SIG-M5 (cell line): ENCODE data around the gene SPNS3.

ENCODE experiments used
- DNase-seq: peaks from one replicate; lab custom pipeline; 2025; lab: John Stamatoyannopoulos, UW

SPNS3 gene

DNA sequence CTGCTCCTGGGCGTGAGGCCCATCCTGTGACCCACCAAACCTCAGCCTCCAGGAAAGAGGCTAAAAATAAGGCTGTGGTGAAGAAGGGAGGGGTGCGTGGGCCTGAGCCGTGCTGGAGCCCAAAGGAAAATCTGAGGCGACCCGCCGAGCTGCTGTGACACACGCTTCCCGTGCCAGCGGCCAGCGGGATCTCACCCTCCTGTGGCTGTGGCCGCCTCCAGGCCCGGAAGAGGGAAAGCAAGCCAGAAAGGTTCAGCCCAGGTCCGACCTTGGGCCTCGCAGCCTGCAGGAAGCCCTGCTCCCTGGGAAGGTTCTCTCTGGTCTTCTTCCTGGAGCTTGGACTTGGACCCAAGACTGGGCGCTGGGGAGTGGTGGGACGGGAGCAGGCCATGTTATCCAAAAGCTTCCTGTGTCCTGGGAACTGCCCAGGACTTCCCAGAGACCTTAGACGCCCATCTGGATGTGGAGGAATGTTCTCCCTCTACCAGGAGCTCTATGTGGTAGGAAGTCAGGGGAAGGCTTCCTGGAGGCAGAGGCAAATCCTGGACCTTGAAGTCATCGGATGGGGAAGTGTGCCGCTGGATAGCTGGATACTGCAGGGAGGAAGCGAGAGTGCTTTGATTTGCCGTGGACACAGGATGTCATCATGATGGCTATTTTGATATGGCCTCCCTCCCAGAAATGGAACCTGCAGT is 76.3 kb downstream of the SPNS3 start:
- no peak for DNase-seq

DNA sequence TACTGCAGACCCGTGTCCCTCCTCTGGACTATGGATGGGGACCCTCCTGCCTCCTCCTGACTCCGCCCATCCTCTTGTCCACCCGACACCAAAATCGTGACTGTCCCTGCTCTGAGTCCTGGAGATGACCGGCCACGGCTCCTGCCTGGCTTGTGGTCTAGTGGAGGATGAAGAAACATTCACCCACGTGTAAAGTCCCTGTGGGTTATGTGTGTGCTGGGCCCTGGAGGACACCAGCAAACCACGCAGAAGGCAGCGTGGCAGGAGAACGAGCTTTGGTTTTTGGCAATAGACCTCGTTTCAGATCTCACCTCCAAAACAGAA is 76.8 kb downstream of the SPNS3 start:
- no peak for DNase-seq

DNA sequence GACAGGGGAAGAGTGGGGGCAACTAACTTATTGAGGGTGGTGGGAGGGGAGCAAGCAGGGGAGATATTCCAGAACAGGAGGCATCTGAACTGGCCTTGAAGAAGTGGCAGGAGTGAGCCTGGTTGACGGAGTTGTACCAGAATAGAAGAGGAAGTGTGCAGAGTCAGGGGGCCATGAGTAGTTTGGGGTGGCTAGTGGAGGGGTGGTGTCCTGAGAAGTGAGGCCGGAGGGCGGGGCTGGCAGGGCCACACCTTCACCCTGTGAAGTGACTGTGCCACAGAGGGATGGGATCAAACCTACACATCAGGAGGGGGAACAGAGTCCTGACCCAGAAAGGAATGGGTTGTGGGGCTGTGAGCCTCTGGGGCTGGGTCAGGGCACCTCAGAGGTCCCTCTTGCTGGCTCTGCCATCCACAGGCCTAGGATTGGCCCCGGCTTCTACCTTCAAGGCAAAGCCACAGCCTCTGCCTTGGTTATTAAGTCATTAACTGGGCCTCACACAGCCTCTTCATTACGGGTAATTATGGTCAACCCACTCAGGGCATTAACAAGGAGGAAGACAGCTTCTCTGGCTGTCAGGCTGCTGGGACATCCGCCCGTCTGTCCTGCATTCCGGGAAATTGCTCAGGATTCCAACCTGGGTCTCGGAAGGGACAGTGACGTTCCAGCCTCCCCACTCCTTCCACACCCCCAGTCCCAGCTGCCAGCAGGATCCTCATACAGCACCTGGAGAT is 77.6 kb downstream of the SPNS3 start:
- DNase-seq: no peak

DNA sequence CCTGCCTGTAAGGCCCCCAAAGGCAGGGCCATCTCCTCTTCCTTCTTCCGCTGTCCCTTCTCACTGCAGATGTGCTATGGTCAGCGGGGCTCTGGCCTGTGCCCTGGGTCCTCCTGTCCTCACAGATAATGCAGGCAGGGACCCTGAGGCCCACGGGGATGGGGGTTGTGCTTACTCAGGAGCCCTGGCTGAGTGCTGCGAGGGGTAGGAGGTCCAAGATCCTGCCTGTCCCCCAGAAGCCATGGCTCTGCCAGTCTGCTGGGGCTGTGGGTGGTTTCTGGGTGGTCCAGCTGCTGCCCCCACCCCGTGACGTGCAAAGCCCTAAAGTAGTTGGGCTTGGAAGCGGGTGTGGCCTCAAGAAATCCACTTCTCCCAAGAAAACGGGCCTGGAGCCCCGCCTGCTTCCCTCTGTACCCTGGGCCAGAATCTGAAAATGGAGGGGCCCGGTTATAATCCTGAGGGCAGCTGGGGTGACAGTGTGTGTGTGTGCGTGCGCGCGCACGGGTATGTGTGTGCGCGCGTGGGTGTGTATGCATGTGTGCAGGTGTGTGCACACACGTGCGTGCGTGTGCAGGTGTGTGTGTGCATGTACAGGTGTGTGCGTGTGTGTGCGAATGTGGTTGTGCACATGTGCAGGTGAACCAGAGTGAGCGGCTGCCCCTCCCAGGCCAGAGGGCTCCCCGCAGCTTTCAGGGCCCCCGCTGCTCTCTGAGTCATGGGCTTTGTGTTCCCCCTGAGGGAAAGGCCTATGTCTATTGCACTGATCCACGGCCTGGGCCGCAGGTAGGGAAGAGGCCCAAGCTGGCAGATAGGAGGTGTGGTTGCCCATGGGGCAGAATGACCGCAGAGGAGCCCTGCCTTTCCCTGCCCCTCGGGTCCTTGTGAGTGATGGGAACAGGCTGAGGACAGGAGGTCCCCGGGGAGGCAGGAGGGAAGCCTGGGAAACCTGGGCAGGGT is 78.7 kb downstream of the SPNS3 start:
- no peak for DNase-seq

DNA sequence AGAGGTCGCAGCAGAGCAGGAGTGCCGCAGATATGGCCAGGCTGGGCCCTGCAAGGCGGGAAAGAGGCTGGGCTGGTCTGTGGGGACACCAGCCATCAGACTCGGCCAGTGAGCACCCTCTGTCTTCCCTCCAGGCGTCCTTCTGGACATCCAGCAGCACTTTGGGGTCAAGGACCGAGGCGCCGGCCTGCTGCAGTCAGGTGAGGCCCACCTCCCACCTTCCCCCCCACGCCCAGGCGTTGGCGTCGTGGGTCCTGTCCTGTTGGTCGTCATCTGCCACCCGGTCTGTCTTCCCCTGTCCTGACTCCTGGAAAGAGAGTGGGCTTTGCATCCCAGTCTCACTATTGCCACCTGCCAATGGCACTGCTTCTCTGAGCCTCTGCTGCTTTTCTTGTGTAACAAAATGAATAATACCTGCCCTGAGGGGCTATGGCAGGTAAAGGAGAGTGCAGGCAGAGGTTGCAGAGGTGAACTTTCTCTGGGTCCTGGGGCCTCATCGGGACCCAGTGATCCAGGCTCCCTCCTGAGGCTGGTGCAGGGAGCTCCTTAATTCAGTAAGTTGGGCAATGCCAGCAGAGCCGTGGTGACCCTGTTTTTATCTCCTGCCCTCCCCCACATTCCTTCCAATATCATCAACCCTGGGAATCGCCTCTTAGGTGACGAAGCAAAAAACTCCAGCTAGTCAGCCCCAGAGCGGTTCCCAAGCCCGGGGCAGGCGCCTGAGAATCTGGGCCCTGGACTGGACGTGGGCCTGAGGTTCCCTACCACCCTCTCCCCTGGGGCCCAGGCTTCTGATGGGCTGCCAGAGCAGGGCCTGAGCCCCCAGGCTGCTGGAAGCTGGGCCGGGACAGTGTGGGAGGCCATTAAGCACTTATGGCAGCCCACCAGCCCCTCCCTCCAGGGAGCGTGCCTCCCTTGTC is 79.6 kb downstream of the SPNS3 start:
- no peak for DNase-seq

DNA sequence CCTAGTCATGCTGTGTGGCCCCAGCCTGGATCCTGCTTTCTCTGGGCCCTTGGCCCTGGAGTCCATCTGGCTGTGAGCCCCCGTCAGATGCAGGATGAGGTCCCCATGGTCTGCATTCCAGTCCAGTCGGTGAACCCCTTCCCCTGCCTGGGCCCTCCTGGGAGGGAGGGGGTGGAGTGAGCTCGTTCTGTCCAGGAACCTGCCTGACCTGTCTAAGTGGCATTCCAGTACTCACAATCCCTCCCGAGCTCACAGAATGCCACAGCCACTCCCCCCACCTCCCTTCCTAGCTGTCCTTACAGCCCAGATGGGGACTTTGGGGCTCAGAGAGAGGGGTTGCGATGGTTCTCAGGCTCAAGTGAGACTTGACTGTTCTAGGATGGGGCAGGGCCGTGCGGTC is 80.5 kb downstream of the SPNS3 start:
- DNase-seq: no peak

DNA sequence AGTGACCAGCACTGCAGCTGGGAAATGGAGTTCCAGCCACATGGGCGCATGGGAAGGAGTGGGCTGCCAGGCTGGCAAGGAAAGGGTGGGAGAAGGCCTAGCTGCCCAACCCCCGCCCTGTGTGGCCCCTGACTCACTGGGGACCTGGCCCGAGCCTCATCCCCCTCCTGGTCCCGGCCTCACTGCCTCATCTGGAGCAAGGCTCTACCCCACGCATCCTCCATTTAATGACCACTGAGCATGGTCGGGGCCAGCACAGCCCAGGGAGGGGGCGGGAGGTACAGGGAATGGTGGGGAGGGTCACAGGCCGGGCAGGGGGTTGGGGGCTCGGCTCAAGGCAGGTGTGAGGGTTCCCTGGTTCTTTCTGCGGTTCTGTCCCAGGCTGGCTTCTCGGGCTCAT is 81.0 kb downstream of the SPNS3 start:
- DNase-seq: no peak

DNA sequence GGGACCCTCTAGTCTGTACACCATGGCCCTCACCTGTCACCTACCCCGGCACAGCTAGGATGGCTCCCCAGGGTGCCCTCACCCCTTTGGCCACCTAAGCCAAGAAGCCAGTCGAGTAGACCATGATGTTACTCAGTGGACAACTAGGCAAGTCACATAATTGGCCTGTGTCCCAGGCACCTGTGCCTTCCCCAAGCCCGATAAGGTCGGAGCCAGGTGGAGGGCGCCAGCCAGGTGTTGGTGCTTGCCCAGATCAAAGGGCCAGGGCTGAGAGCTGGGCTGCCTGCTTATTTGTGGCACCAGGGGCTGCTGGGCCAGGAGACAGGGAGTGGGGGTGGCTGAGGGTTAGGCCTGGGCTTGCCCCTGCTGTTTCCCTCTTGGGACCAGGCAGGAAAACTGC is 81.8 kb downstream of the SPNS3 start:
- DNase-seq: no peak

DNA sequence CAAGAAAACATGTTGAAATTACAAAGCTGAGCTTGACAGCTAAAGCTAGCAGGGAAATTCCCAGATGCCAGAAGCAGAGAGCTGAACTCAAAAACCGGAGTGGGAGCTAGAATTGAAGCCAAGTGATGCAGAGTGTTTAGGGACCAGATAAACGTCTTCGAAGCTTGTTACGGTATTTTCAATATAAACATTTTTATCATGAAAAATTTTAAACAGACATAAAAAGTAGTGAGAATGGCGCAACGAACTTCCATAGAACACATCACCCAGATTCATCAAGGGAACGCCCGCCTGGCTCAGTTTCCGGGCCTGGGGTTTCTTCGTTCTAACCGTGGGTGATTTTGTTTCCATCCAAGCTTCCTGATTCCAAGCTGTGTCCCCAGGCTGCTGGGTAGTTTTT is 83.0 kb downstream of the SPNS3 start:
- DNase-seq: no peak

DNA sequence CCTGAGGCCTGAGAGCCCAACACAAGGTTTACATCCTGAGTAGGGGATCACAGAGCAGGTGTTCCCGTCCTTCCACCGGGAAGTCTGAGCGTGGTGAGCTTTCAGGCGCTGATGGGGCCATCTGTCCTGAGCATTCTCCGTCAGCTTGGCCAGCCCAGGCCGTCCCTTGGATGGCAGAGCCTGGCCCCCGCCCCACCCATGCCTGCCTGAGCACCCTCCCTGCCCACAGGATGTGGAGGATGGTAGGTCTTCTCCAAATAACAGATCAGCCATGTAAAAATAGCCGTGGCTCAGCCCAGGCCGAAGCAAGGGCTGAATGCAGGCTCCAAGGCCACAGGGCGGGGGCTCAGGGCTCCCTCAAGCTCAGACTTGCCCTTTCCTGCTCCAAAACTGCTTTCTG is 85.2 kb downstream of the SPNS3 start:
- no peak for DNase-seq

DNA sequence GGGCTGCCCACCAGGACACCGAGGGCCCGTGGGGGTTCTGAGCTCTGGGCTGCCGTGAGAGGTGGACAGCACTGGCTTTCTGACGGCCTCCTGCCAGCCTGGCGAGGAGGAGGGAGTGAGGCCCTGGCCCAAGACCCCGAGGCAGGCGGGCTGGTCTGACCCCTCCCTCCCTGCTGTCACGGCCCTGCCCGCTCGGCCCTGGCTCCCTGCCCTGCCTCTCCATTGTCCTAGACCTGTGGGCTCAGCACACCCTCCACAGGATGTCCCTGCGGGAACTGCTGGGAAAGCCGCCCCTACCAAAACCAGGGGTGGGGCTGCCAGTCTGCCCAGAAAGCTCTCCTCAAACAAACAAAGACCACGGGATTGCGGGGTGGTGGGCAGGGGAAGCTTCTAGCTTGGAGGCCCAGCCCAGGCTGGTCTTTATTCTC is 85.6 kb downstream of the SPNS3 start:
- no peak for DNase-seq

DNA sequence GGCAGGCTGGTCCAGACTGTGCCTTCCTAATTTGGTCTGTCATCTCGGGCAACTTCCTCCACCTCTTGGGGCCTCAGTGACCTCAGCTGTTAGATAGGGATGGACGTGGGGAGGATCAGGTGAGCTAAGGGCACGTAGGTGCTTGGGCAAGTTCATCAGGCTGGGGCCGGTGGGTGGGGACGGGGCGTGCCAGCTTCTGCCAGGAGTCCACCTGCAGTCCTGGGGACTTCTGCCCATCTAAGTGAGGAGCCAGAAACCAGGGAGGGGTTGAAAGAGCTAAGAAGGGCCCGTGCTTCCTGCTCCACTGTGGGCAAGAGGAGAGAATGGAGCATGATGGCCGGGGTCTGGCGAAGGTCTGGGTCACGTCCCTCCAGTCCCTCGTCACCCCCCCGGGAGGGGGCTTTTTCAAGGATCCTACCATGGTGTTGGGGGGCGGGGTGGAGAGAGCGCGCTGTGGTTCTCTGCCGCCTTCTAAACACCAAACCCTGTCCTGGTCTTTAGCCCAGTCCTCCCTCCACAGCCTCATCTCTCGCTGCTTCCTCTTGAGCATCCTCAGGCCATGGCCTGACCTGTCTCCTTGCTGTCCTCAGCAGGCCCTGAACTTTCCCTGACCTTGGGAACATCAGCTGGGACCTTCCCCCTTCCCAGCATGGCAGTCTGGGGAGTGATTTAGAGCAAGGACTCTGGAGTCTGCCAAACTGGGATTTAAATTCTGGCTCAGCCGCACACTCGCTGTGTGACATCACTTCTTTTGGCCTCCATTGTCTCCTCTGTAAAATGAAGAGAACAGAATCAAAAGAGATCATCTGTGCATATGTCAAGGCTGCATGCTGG is 86.5 kb downstream of the SPNS3 start:
- DNase-seq: no peak

DNA sequence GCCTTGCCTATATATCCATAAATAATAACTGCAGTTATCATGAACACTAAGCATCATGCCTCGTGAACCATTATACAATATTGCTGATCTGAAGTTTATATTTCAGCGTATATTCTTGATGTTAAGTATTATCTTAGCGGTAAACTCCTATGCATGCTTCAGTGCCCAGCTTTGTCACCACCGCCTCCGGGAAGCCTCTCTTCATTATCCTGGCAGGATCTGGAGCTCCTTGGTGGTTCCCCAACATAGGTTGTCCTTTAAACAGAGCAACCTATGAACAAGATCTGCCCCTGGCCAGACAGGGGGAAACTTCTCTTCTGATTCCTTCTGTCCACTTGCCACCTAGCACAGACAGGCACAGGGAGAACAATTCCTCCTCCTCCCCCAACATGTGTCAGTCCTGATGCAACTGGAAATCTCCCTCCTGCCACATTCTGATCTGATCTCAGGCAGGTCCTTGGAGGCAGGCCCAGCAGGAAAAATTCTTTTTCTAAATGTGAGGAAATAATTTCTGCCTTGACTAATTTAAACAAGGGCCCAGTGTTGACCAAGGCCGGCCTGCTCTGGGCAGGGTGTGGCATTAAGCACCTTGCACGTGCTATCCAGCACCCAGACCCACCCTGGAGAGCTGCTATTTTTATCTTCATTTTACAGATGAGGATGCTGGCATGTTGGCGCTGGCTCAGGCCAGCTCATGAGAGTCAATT is 87.3 kb downstream of the SPNS3 start:
- no peak for DNase-seq

DNA sequence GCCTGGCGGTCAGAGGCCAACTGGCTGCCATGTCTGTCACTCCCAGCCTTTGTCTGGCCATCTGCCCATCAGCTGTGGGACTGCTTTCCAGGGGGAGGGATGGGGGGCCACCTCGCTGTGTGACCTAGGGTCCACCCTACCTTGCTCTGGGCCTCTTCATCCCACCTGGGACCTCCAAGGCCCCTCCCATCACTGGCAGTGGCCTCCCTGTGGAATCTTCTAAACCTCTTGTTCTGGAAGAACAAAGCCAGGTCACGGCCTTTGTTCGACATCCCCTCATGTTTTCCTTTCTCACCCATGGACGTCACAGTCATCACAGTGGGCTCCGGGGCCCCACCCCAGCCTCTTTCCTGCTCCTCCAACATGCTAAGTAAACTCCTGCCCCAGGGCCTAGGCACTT is 88.9 kb downstream of the SPNS3 start:
- no peak for DNase-seq

DNA sequence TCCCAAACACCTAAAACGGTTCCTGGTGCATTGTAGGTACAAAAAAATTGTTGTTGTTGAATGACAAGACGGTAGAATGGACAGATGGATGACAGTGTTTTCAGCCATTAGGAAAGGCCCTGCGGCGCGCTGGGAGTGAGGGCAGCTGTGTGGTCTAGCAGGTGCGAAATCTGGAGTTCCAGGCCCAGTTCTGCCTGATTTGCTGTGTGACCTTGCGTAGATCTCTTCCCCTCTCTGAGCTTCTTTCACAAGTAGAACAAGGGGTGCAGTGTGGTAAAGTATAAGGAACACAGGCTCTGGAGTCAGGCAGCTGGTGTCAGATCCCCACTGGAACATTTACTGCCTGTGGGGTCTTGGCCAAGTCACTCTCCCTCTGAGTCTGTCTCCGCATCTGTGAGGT is 90.2 kb downstream of the SPNS3 start:
- DNase-seq: no peak

DNA sequence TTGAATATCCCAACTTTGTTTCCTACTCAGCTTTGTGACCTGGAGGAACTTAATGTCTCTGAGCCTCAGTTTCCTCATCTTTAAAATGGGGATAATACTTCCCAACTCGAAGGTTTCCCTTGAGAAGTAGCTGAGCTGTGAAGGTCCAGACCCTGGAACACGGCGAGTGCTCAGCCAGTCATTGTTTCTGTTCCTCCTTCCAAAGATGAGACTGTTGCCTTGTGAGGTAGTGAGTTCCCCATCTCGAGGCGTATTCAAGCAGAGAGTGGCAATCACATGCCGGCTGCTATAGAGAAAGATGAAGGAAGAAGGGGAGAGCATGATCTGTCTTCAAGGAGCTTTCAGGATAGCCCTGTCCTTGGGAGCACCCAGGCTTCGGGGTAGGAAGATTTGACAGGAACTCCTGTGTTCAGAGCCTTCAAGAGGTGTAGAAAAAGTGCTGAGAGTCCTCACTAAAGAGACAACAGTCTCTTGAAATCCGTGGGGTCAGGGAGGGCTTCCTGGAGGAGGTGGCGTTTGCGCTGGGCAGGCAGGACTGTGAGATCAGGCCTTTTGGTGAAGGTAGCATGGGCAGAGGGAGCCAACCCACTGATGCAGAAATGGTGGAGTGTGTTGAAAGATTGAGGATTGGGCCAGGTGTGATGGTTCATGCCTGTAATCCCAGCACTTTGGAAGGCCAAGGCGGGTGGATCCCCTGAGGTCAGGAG is 92.1 kb downstream of the SPNS3 start:
- no peak for DNase-seq

DNA sequence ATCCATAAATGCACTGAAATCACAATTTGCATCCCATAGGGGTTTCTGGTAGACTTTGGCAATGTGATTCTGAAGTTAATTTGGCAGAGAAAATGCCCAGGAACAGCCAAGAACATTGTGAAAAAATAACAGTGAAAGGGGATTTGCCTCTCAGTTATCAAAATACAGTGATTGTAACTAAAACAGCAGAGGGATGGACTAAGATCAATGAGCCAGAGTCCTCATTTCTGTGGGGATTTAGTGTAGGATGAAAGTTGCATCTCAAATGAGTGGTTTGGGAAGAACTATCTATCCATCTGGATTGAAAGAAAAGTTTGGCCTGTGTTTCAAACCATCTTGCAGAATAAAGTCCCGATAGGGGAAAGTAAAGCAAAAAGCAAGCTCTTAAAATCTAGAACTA is 93.4 kb downstream of the SPNS3 start:
- no peak for DNase-seq

DNA sequence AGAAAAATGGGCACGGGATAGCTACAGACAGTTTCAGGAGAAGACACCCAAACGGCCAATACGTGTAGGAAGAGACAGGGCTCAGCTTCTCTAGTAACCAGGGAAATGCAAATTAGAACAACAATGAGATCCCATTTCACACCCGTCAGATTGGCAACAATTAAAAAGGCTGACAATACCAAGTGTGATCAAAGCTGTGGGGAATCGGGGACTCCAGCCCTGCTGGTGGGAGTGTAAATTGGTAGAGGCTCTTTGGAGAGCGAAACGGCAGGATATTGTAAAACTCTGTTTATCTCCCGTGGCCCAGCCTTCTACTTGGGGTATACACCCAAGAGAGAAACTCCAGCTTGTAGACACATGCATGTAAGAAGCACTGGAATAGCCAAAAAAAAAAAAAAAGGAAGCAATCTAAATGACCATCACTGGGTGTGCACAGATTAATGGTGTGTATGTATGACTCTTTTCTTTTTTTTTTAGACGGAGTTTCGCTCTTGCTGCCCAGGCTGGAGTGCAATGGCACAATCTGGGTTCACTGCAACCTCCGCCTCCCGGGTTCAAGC is 93.9 kb downstream of the SPNS3 start:
- no peak for DNase-seq

DNA sequence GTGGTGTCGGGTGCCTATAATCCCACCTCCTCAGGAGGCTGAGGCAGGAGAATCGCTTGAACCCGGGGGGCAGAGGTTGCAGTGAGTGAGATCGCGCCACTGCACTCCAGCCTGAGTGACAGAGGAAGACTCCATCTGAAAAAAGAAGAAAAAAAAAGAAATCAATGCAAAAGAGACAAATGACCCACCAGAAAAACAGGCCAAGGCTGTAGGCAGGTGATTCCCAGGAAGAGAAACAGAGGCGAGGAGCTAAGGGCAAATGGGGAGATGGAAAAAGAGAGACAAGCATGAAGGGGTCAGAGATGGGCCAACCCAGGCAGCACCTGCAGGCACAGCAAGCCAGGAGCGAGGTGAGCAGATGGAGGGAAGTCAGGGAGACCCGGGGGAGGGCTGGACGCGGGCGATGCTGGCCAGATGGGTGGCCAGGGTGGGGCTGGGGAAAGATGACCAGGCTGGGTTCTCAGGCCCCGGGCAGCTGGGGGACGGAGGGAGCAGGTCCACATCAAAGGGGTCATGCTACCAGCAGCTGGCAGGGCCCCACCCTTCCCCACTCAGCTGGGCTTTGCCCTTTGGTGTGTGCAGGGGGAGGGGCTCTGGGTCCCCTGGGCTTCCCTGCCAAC is 95.9 kb downstream of the SPNS3 start:
- no peak for DNase-seq
